ENCODE measurements around the gene PPIL6.

DNA sequence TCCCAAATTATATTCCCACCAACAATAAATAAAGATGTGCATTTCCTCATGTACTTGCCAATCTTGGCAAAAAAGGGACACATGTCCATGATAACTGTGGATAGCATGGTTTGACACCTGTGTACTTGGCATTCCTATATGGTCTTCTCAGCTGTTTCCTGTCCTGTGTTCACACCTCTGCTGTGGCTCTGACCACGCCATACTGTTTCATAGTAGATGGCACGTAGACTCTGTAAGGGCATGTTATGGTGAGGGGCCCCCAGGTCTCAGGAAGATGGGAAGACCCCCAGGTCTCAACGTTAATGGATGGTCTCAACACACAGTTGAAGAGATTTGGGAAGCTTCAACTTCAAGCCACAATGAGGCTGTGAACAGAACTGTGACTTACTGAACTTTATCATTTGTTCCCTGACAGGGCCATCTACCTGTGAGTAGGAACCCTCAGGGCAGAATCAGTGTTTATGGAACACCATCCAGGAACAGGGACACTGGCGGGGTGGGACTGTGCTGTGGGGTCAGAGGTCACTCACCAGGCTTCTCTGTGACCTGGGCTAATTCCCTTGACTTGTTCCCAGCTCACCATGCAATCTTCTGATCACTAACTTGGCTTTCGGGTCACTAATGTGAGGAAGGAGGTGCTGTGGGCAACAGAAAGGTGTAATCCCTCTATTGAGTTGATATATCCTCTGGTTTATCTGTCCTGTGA lies 30.8 kb upstream of the PPIL6 start:
- TF ChIP-seq POLR2AphosphoS5 (IDR thresholded peaks at IDR 0.05; ENCODE audit: low read depth, low read length) (no peak), TAF1 (IDR thresholded peaks at IDR 0.05; ENCODE audit: borderline replicate concordance, low read depth, low read length) (no peak), POLR2A (IDR thresholded peaks at IDR 0.05; ENCODE audit: low read depth, low read length) (no peak)

Measured in GM12892 (cell line).